HepG2 (cell line): ENCODE results near the gene FOXD2. TPM values are rescaled to one million over a fixed set of nuclear protein-coding genes. Genes with fewer than 3 reads are reported as not detected.

ENCODE experiments used
- FOXP4 ChIP-seq: sonication (generic); formaldehyde crosslinking; IDR thresholded peaks from 2 replicates; pipeline ENCODE4 v1.4.0; 2020; ENCODE audit warnings: missing genetic modification reagents
- IKZF1 ChIP-seq: fragments of 450-650 bp; IDR thresholded peaks from 2 replicates; pipeline ENCODE4 v1.7.1; 2016
- NCOA5 ChIP-seq: sonication (generic); formaldehyde crosslinking; IDR thresholded peaks from 2 replicates; pipeline ENCODE4 v1.4.0; 2020; ENCODE audit warnings: missing genetic modification reagents
- SNAPC4 ChIP-seq: sonication (generic); formaldehyde crosslinking; IDR thresholded peaks from 2 replicates; pipeline ENCODE4 v1.4.0; 2020; ENCODE audit warnings: mild to moderate bottlenecking, missing genetic modification reagents
- ZBTB7B ChIP-seq: sonication (generic); formaldehyde crosslinking; IDR thresholded peaks from 2 replicates; pipeline ENCODE4 v1.4.0; 2020; ENCODE audit warnings: missing genetic modification reagents
- ZNF562 ChIP-seq: sonication (generic); formaldehyde crosslinking; IDR thresholded peaks from 2 replicates; pipeline ENCODE4 v1.8.0; 2022; ENCODE audit warnings: missing genetic modification reagents, borderline replicate concordance
- ZNF615 ChIP-seq: sonication (generic); formaldehyde crosslinking; IDR thresholded peaks from 2 replicates; pipeline ENCODE4 v1.5.0; 2020; ENCODE audit warnings: mild to moderate bottlenecking, missing genetic modification reagents, borderline replicate concordance
- ZNF761 ChIP-seq: sonication (generic); formaldehyde crosslinking; conservative IDR thresholded peaks from 2 replicates; pipeline ENCODE4 v1.4.0; 2020; ENCODE audit warnings: mild to moderate bottlenecking, missing genetic modification reagents
- ZSCAN30 ChIP-seq: sonication (generic); formaldehyde crosslinking; IDR thresholded peaks from 2 replicates; pipeline ENCODE4 v1.5.0; 2020; ENCODE audit warnings: mild to moderate bottlenecking, missing genetic modification reagents
- polyA plus RNA-seq, 8 experiments: library from polyadenylated mRNA; depleted of rRNA in 3 of 8; stranded (reverse) in 7 of 8; unstranded in 1 of 8; fragments of >200 nt; fragmentation: Illumina TruSeq in 4 of 8; extraction: Trizol in 4 of 8; gene quantifications; 2 replicates each; pipeline versions ENCODE4 v1.2.1 to v1.2.3, GENCODE V29; 2011 to 2016; ENCODE audit warnings: low read depth in 4 of 8, missing spikeins in 1 of 8, mixed read lengths in 1 of 8; ENCODE audit not compliant: insufficient read depth in 1 of 8
- total RNA-seq, 5 experiments: library from RNA; depleted of rRNA; stranded (reverse); fragments of >200 nt; fragmentation: Illumina TruSeq; extraction: Trizol; gene quantifications; 2 replicates each; pipeline ENCODE4 v1.2.3, GENCODE V29; 2016; ENCODE audit warnings: low read depth in 1 of 5
- TF ChIP-seq, protein P1 (sequence below): sonication (generic); formaldehyde crosslinking; IDR thresholded peaks from 2 replicates; pipeline ENCODE4 v1.4.0; 2020; ENCODE audit warnings: low read depth, mild to moderate bottlenecking, missing genetic modification reagents

The FOXD2 gene
- total and polyA plus RNA-seq, 2 of the 13 experiments (the other 11 are each of a cell fraction or from before 2014, with no cell fraction given), result 0.01 to 0.09 TPM

- TF ChIP-seq SNAPC4 (CRISPR knock-in tag) (no peak), ZNF615 (CRISPR knock-in tag) (no peak), IKZF1 (no peak), ZNF761 (CRISPR knock-in tag) (no peak), FOXP4 (CRISPR knock-in tag) (no peak), ZSCAN30 (CRISPR knock-in tag) (no peak), ZBTB7B (CRISPR knock-in tag) (no peak), NCOA5 (no peak), ZNF562 (CRISPR knock-in tag) (no peak)
- TF ChIP-seq, protein P1, sequence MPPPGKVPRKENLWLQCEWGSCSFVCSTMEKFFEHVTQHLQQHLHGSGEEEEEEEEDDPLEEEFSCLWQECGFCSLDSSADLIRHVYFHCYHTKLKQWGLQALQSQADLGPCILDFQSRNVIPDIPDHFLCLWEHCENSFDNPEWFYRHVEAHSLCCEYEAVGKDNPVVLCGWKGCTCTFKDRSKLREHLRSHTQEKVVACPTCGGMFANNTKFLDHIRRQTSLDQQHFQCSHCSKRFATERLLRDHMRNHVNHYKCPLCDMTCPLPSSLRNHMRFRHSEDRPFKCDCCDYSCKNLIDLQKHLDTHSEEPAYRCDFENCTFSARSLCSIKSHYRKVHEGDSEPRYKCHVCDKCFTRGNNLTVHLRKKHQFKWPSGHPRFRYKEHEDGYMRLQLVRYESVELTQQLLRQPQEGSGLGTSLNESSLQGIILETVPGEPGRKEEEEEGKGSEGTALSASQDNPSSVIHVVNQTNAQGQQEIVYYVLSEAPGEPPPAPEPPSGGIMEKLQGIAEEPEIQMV (CRISPR knock-in tag), result no peak
These were observed 48.0 kb downstream of the FOXD2 start (continued) for GRCh38 chr1:47485817-47486216.
